Endothelial cell of umbilical vein (primary cell): ENCODE results near the gene VTI1A. TPM values are rescaled to one million over a fixed set of nuclear protein-coding genes. Genes with fewer than 3 reads are reported as not detected.

Source experiments
- BruUV-seq: library from RNA; stranded (reverse); fragments of 400-500 nt; replicated peaks from 2 replicates; lab custom pipeline; 2021; lab: Mats Ljungman, UMichigan
- CTCF ChIA-PET: fragments of 300-600, 350-600 bp; sonication (Branson Sonifier 250); formaldehyde crosslinking; loops from one replicate; lab custom pipeline; 2021; ENCODE audit warnings: antibody characterized with exemption, inconsistent platforms; lab: Charles Lee
- POLR2A ChIA-PET: fragments of 300-600, 350-600 bp; sonication (Branson Sonifier 250); formaldehyde crosslinking; loops from one replicate; lab custom pipeline; 2021; ENCODE audit warnings: antibody characterized with exemption, inconsistent platforms; lab: Charles Lee
- DNase-seq: peaks from one replicate; pipeline ENCODE4 v3.0.0-alpha.2; 2011; ENCODE audit warnings: low read depth, low spot score
- FAIRE-seq: peaks from 2 replicates; lab custom pipeline; 2011; peaks lifted over from hg19 to GRCh38; lab: Jason Lieb, UNC
- H2AFZ ChIP-seq: 2 replicates; pipeline ENCODE4 v1.6.0; 2012; ENCODE audit warnings: low read depth, low read length, control low read depth, inconsistent platforms
- H3K27ac ChIP-seq: 2 replicates; pipeline ENCODE4 v1.5.1; 2011; ENCODE audit warnings: low read depth, mild to moderate bottlenecking, control low read depth, low read length, moderate library complexity; ENCODE audit not compliant: insufficient read depth
- H3K27me3 ChIP-seq, 2 experiments: 2 replicates each; pipeline versions ENCODE4 v1.6.0 to v1.6.1; 2011; ENCODE audit warnings: low read length in 2 of 2, mixed read lengths in 1 of 2; ENCODE audit not compliant: control insufficient read depth in 2 of 2, insufficient read depth in 2 of 2
- H3K36me3 ChIP-seq, 2 experiments: 2 replicates in 1 of 2; 3 replicates in 1 of 2; pipeline ENCODE4 v1.5.1; 2011; ENCODE audit warnings: low read length in 2 of 2, mild to moderate bottlenecking in 1 of 2, moderate library complexity in 1 of 2; ENCODE audit not compliant: control insufficient read depth in 2 of 2, insufficient read depth in 2 of 2; ENCODE audit errors: extremely low read depth in 1 of 2
- H3K4me1 ChIP-seq: 3 replicates; pipeline ENCODE4 v1.5.1; 2011; ENCODE audit warnings: mild to moderate bottlenecking, low read length; ENCODE audit not compliant: control insufficient read depth, insufficient read depth; ENCODE audit errors: extremely low read depth
- H3K4me2 ChIP-seq: 2 replicates; pipeline ENCODE4 v1.6.1; 2011; ENCODE audit warnings: low read length, control low read depth, mixed read lengths; ENCODE audit not compliant: insufficient read depth
- H3K4me3 ChIP-seq, 3 experiments: fragments of 200-600 bp in 1 of 3; sonication (generic), shearing (Covaris generic) in 1 of 3; replicated peaks in 1 of 3; 2 replicates each; pipeline ENCODE4 v1.5.1; 2011 to 2016; ENCODE audit warnings: control low read depth in 3 of 3, low read length in 3 of 3, mild to moderate bottlenecking in 2 of 3, inconsistent platforms in 1 of 3, low read depth in 1 of 3, moderate library complexity in 1 of 3; ENCODE audit not compliant: insufficient read depth in 1 of 3
- H3K79me2 ChIP-seq: 2 replicates; pipeline ENCODE4 v1.6.0; 2012; ENCODE audit warnings: low read length, inconsistent platforms; ENCODE audit not compliant: control insufficient read depth, insufficient read depth
- H3K9ac ChIP-seq: replicated peaks from 2 replicates; pipeline ENCODE3; 2011; ENCODE audit warnings: low read length, control low read depth; ENCODE audit not compliant: insufficient read depth; ENCODE audit errors: extremely low read depth
- H3K9me1 ChIP-seq: replicated peaks from 3 replicates; pipeline ENCODE4 v1.6.0; 2011; ENCODE audit warnings: mild to moderate bottlenecking, low read length; ENCODE audit not compliant: control insufficient read depth, insufficient read depth; ENCODE audit errors: extremely low read depth
- H3K9me3 ChIP-seq: replicated peaks from 2 replicates; pipeline ENCODE4 v1.5.1; 2012; ENCODE audit warnings: low read length, inconsistent platforms; ENCODE audit not compliant: control insufficient read depth, insufficient read depth
- H4K20me1 ChIP-seq: replicated peaks from 2 replicates; pipeline ENCODE3; 2011; ENCODE audit warnings: mild to moderate bottlenecking, low read length; ENCODE audit not compliant: control insufficient read depth, insufficient read depth; ENCODE audit errors: extremely low read depth
- CTCF ChIP-seq, 2 donors: IDR thresholded peaks; 1 replicate in 1 of 2; 2 replicates in 1 of 2; pipeline ENCODE4 v1.5.1; 2011; ENCODE audit warnings: low read length in 2 of 2, mild to moderate bottlenecking in 2 of 2, moderate library complexity in 2 of 2, control low read depth in 1 of 2, inconsistent platforms in 1 of 2, low read depth in 1 of 2; ENCODE audit not compliant: insufficient read depth in 1 of 2; ENCODE audit errors: extremely low read depth in 1 of 2
- EZH2 ChIP-seq: IDR thresholded peaks from 2 replicates; pipeline ENCODE4 v1.6.1; 2012; ENCODE audit warnings: borderline replicate concordance, low read depth, mild to moderate bottlenecking, moderate library complexity, low read length, inconsistent platforms; ENCODE audit not compliant: severe bottlenecking
- FOS ChIP-seq: IDR thresholded peaks from 2 replicates; pipeline ENCODE4 v1.6.1; 2011; ENCODE audit warnings: mild to moderate bottlenecking, low read length, moderate library complexity, borderline replicate concordance; ENCODE audit not compliant: insufficient read depth
- GATA2 ChIP-seq: IDR thresholded peaks from 2 replicates; pipeline ENCODE4 v1.7.0; 2011; ENCODE audit warnings: low read depth, mild to moderate bottlenecking, moderate library complexity, mixed read lengths, low read length; ENCODE audit not compliant: insufficient read length, insufficient read depth
- JUN ChIP-seq: IDR thresholded peaks from 2 replicates; pipeline ENCODE4 v1.6.1; 2011; ENCODE audit warnings: borderline replicate concordance, low read depth; ENCODE audit not compliant: insufficient read length, insufficient read depth
- MAX ChIP-seq: IDR thresholded peaks from 2 replicates; pipeline ENCODE4 v1.6.1; 2011; ENCODE audit not compliant: insufficient read depth, insufficient read length
- MYC ChIP-seq: IDR thresholded peaks from one replicate; pipeline ENCODE4 v1.6.1; 2011; ENCODE audit warnings: mild to moderate bottlenecking, low read depth, low read length
- POLR2A ChIP-seq: IDR thresholded peaks from 2 replicates; pipeline ENCODE4 v1.6.1; 2012; ENCODE audit warnings: low read depth, mild to moderate bottlenecking, control low read depth, low read length
- POLR2AphosphoS5 ChIP-seq: IDR thresholded peaks from 2 replicates; pipeline ENCODE4 v1.6.1; 2012; ENCODE audit warnings: low read depth, mild to moderate bottlenecking, control low read depth, low read length, moderate library complexity; ENCODE audit not compliant: insufficient read depth
- dilution Hi-C: fragments of 300-500 bp; cut with MboI; formaldehyde crosslinking; loops from one replicate; pipeline ENCODE4 v1.15.0; 2019; ENCODE audit warnings: low sequenced_read_pairs; ENCODE audit not compliant: extremely low pct_ligation_motif_present
- intact Hi-C: fragments of 100-400 bp; cut with micrococcal nuclease; formaldehyde crosslinking; loops from one replicate; pipeline ENCODE4 v1.10.0; 2022
- polyA plus RNA-seq, 4 experiments: library from polyadenylated mRNA; depleted of rRNA in 3 of 4; stranded (reverse) in 3 of 4; unstranded in 1 of 4; fragments of >200 nt; gene quantifications; 2 replicates each; pipeline versions ENCODE4 v1.2.1 to v1.2.3, GENCODE V29; 2011 to 2012; ENCODE audit warnings: missing spikeins in 1 of 4
- total RNA-seq: library from RNA; stranded (reverse); gene quantifications from 2 replicates; pipeline ENCODE4 v1.2.3, GENCODE V29; 2021

VTI1A gene
- total and polyA plus RNA-seq, 2 donors (not counting 3 experiments of a cell fraction or from before 2014, with no cell fraction given): 10.8 to 35.6 TPM

- ChIA-PET POLR2A (no interaction called here), CTCF (interaction anchor here (0.9 kb wide), 1 partner anchor 20 kb away, joined by 3 read pairs; no protein-coding TSS in a partner anchor)
- no TSS peak for BruUV-seq
- H3K9ac ChIP-seq: no peak overlapping the region
- TF ChIP-seq GATA2 (no peak), CTCF (IDR thresholded peaks at IDR 0.05; ENCODE audit: extremely low read depth in 1 of 2, insufficient read depth in 1 of 2, low read depth in 1 of 2, low read length in 2 of 2) (no peak), EZH2 (no peak), POLR2AphosphoS5 (no peak), FOS (no peak), MAX (no peak), POLR2A (no peak), JUN (no peak), MYC (no peak)
- no peaks in the 10 kb centered on the region for H3K79me2 ChIP-seq
- no peaks in the 10 kb centered on the region for H3K27me3 ChIP-seq
- H3K9me1 ChIP-seq: no peaks in the 10 kb centered on the region
- DNase-seq (no peak), FAIRE-seq (no peak)
- H3K4me1 ChIP-seq: no peaks in the 10 kb centered on the region
- no peaks in the 10 kb centered on the region for H3K9me3 ChIP-seq
- no peaks in the 10 kb centered on the region for H4K20me1 ChIP-seq
- no peaks in the 10 kb centered on the region for H3K36me3 ChIP-seq
- no peak overlapping the region for H2AFZ ChIP-seq
- H3K4me3 ChIP-seq: no peak overlapping the region
- dilution Hi-C loops (no loop called here), intact Hi-C loops (no loop called here)
- no peak overlapping the region for H3K4me2 ChIP-seq
- no peak overlapping the region for H3K27ac ChIP-seq
Measured at GRCh38 chr10:112831859-112832258, 384.8 kb downstream of the VTI1A start.
